GM19238 (cell line): Measurements from ENCODE around the gene ADAM8.
"Not testable (repeated sequence)": the region's sequence is repeated elsewhere in the genome, so short reads cannot be mapped to it uniquely, and the experiment has no call there.

Experiments used
- DNase-seq: peaks from one replicate; pipeline ENCODE4 v3.0.0; 2011; ENCODE audit warnings: low spot score; ENCODE audit not compliant: insufficient read length

The ADAM8 gene

DNA sequence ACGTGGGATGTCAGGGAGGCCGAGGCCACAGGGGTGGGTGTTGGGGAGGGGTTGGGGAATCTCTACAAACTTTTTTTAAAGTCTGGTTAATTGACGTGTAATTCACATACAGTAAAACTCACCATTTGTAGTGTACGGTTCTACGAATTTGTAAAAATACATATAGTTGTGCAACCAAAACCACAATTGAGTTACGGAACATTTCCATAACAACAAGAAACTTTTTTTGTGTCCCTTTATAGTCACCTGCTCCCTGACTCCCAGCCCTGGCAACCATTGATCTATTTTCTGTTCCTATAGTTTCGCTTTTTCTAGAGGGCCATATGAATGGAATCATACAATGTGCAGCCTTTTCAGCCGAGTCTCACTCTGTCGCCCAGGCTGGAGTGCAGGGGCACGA is 41.9 kb downstream of the ADAM8 start:
- DNase-seq: not testable (repeated sequence)

DNA sequence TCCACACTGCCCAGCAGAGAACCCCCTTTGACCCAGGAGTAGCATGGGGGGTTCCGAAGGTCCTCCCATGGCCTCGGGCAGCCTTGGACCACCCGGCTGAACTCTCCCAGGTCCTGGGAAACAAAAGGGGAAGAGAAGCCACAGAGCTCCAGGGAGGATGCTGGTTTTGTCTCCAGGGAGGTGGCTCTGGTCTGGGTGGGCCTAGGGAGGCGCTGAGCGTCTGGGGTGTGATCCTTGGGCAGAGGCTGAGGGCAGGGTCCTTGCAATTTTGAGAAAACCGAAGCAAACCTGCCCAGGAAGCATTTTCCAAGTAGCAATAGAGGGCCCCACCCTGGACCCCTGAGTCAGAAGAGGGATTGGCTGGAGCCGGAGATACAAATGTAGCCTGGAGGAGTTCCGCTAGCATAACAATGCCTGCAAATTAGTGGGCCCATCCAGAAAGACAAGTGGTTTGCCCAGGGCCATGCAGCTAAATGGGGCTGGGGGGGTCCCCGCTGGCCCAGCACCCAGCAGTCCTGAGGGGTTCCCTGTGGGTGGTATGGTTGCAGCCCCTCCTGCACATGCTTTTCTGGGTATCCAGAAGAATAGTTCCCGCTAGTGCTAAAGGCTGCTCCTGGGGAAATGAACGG is 44.6 kb downstream of the ADAM8 start:
- no peak for DNase-seq

DNA sequence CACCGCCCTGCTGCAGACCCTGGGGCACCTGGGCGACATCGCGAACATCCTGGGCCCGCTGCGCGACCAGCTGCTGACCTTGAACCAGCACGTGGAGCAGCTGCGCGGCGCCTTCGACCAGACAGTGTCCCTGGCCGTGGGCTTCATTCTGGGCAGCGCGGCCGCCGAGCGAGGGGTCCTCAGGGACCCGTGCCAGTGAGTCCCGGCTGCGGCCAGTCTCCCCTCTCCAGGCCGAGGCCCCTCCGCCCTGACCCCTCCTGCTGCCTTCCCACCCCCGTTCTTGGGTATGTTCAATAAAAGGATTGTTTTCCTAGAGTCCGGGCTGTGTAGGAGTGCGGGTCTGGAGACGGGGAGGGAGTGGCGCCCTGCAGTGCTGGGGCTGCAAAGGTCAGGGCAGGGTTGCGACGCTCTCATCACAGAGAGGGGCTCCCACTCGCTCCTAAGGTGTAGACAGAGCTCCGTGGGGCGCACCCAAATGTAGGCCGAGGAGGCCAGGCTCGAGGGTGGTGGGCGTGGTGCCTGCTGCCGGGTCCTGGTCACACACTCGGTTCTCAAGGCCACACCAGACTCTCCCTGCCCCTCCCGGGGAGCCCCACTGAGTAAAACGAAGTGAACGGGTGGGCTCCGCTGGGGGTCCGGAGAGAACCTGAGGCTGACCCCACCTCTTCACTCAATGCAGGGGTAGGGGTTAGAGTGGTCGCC is 45.3 kb downstream of the ADAM8 start:
- DNase-seq: no peak

DNA sequence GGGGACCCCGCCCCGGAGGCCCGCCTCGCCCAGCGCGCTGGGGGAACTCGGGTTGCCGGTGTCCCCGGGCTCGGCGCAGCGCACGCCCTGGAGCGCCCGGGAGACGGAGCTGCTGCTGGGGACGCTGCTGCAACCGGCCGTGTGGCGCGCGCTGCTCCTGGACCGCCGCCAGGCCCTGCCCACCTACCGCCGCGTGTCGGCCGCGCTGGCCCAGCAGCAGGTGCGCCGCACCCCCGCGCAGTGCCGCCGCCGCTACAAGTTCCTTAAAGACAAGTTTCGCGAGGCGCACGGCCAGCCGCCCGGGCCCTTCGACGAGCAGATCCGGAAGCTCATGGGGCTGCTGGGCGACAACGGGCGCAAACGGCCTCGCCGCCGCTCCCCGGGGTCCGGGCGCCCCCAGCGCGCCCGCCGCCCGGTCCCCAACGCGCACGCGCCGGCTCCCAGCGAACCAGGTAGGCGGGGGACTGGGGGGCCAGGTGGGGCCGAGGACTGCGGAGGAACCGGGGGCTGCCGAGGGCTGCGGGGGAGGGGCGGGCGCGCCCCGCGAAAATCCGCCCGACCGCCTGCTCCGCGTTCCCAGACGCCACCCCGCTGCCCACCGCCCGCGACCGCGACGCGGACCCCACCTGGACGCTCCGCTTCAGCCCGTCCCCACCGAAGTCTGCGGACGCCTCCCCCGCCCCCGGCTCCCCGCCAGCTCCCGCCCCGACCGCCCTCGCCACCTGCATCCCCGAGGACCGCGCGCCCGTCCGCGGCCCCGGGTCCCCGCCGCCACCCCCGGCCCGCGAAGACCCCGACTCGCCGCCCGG is 46.1 kb downstream of the ADAM8 start:
- no peak for DNase-seq

DNA sequence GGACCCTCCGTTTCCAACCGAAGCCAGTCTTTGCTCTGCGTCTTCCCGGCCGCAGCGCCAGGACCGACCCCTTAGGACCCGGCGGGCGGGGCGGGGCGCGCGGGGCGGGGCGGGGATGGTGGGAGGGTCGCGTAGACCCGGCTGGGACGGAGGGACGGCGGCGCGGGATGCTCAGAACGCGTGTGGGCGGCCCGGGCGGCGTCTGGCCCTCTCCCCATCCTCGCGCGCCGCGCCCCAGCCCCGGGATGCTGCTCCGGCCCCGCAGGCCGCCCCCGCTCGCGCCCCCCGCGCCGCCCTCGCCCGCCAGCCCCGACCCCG is 46.7 kb downstream of the ADAM8 start, which contains the start of gene UTF1:
Gene UTF1 (plus strand): TSS at position 174 of the 318 bp plus-strand sequence. CDS start 72 bp downstream, at position 246.
- no peak for DNase-seq

DNA sequence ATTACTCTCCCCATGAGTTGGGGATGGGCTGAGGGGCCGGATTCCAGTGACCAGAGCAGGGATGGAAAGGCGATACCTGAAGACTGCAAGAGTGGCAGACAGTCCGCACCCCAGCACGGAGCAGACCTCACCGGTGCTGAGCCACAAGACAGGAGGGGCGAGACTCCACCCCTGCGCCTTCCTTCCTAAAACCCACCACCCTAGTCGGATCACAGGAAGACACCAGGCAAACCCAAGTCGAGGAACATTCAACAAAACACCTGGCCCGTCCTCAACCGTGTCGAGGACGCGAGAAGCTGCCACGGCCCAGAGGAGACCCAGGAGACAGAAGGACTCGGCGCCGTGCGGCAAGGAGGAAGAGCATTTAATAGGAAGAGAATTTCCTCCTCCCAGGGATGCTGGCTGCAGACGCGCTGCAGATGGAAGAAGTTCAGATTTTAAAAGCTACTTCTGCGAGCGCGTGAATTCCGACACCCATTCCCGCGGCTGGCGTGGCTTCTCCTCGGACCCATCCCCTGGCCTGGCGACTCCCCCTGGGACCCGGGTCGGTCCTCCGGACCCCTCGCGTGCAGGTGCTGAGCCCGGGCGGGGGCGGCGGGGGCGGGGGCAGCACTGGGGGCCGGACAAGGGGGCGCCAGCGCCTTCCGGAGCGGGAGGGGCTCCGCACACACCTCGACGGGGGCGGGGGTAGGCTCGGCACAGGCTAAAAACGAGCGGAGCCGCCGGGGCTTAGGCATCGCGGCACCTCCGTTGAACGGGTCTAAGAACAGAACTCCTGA is 47.2 kb downstream of the ADAM8 start:
- no peak for DNase-seq

DNA sequence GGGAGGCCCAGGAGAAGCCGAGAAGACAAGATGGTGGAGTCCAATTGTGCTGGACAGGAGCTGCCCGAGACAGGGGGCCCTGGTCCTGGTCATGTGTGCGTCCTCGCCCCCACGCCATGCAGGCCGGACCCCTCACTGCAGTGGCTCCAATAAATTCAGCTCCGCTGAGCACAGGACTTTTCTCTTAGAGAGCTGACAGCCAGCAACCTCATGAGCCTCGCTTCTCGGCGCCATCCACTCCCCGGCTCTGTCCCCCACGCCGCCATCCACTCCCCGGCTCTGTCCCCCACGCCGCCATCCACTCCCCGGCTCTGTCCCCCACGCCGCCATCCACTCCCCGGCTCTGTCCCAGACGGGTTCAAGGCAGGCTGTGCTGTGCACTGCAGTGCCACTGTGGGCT is 49.4 kb downstream of the ADAM8 start:
- DNase-seq: no peak

DNA sequence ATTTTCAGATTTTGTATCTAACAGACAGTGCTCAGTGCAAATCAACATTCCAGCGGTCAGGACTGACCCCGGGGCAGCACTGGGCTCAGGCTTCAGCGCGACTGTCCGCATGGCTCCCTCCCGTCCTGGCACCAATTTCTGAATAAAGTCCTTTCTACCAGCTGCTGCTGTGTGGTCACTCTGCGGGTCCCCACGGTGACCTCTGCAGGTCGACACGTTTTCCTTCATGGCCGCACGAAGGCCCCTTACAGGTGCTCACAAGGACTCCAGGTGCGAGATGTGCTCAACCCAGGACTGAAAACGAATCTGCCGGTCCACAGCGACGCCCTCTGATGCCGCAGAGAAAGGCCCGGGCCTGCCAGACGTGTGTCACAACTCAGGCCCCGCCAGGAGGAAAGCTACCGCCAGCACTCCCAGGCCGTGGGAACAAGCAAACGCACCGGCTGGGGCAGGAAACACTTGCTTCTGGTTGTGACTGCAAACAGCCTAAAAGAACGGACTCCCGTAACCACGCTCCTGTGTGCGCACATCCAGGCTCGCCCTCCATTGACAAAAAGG is 50.3 kb downstream of the ADAM8 start:
- no peak for DNase-seq

DNA sequence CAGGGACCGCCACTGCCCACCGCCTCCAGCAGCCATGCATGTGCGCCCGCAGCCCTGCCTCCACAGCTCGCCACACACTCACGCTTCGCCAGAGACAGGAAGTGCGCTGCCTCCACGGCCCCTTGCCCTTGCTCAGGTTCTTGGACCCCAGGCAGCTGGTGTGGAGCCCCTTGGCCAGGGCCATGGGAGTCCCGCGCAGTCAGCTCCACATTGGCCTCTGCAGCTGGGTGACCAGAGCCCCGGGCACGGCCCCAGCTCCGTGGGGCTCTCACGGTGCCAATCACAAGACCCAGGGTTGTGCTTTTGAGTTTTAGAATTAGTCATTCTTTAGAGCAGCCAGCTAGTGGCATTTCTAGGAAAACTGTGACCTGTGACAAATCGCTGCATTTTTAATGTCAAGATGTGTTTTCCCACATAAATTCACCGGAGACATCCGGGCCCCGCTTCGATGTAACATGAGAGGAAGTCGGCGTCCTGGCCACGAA is 50.9 kb downstream of the ADAM8 start:
- no peak for DNase-seq

DNA sequence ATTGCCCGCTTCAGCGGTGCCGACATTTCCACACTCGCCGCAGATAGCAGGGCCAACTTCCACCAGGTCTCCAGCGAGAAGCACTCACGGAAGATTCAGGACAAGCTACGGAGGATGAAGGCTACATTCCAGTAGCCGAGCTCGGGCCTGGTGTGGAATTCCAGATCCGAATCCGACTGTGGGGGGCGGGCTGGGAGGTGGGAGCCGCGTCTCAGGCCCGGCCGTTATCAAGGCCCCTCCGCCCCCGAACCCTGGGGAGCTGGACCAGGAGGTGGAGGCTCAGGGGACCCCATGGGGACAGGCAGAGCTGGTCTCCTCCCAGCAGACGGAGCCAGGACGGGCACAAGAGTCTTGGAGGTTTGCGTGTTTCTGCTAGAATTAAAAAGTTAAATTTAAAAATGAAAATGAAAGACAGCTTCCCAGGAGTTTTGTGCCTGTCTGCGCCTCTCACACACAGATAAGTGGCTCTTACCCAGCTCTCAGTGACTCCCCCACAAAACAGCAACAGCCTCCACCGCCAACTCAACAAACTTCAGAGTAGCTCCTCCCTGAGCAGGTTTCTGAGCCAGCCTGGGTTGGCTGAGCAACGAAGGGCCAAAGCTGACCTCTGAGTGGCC is 51.8 kb downstream of the ADAM8 start:
- DNase-seq: no peak

DNA sequence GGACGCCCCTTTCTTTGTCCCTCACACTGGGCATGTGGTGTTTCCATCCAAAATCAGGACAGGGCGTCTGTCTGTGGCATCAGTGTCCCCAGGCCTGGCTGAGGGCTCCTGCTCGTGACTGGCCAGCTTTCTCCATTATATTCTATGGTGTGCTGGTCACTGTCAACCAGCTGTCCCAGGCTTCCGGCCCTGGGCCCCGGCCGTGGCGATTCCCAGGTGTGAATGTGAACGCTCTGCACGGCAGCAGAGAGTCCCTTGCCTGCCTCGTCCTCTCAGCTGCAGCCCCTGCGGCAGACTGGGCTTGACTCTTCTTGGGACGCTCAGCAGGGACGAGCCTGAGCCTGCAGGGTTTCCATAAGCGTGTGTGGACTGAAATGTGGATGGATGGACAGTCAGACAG is 52.6 kb downstream of the ADAM8 start:
- no peak for DNase-seq

DNA sequence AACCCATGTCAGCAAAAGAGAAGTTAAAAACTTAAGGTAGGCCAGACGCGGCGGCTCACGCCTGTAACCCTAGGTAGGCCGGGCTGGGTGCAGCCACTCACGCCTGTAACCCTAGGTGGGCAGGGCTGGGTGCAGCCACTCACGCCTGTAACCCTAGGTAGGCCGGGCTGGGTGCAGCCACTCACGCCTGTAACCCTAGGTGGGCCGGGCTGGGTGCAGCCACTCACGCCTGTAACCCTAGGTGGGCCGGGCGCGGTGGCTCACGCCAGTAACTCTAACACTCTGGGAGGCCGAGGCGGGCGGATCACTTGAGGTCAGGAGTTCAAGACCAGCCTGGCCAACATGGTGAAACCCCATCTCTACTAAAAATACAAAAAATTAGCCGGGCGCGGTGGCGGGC is 54.9 kb downstream of the ADAM8 start:
- DNase-seq: not testable (repeated sequence)

DNA sequence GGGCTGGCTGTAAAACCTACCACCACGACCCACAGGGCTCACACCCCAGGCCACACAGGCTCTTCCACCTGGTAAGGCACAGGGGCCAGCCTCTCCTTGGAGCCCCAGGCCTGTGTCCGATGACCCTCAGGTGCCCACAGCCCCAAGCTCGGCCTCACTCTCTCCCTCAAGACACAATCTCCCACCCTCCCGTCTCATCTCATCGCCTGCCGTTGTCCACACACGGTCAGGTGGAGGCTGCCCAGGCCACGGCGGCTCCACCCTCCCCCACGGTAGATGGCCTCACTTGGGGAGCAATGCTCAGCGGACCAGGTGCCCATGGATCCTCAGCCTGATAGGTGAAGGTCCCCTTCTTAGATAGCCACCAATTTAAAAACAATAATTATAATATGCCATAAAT is 55.3 kb downstream of the ADAM8 start:
- DNase-seq: no peak

DNA sequence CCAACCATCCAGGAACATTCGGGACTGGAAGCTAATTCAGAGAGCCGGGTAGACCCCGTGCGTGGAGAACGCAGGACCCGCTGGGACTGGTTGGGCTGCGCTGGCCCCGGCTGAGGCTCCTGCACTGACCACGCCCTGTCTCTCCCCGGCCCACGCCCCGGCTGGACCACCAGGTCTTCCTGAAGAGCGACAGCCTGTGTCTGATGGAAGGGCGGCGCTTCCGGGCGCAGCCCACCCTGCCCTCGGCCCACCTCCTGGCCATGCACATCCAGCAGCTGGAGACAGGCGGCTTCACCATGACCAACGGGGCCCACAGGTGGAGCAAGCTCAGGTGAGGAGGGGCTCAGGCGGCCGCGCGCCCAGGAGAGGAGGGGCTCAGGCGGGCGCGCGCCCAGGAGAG is 56.9 kb downstream of the ADAM8 start:
- DNase-seq: no peak

DNA sequence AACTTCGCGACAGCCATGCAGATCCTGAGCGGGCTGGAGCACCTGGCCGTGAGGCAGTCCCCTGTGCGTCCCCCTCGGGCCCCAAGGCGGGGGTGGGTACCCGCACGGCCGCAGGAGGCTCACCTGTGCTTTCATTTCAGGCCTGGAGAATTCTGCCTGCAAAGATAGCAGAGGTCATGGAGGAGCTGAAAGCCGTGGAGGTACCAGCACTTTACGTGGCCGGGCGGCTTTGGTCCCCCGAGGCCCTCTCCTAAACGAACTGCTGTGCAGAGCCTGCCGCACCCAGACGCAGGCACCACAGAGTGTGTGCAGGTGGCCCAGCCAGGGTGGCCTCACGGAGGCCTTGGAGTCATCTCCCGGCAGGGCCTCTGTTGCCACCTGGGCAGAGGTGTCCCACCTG is 57.8 kb downstream of the ADAM8 start:
- no peak for DNase-seq

DNA sequence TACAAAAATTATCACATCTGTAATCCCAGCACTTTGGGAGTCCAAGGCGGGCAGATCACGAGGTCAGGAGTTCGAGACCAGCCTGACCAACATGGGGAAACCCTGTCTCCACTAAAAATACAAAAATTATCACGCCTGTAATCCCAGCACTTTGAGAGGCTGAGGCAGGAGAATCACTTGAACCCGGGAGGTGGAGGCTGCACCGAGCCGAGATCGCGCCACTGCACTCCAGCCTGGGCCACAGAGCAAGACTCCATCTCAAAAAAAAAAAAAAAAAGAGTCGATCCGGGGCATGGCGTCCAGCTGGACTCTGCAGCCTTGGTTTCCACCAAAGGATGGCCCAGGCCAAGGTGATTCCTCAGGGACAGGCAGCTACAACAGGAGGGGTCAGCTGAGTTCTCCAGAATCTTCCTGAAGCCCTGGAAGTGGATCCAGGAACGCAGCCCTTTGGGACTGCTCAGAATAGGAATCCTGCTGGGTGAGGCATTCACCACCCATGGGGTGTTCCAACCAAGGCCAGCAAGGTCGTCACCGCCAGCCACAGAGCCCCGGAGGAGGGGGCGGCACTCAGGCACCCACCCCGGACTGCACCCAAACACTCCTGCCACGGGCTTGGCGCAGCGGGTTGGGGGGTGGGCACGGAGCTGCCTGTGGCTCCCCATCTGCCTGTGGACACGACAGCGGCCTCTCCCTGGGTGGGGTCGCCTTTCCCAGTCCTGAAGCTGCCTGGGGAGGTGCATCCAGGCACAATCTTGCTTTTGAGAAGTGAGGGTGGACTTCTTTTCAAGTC is 58.7 kb downstream of the ADAM8 start:
- no peak for DNase-seq

DNA sequence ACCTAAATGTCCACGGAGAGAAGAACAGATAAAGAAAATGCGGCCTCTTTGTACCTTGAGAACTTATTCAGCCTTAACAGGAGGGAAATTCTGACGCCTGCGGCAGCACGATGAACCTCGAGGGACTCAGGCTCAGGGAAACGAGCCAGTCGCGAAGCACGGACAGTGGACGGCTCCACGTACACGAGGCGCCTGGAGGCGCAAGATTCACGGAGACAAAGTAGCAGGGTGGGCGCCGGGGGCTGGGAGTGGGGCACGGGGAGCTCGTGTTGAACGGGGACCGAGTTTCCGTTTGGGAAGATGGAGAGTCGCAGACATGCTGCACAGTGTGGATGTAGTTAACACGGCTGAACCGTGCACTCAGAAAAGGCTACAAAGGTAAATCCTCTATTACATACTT is 59.9 kb downstream of the ADAM8 start:
- no peak for DNase-seq

DNA sequence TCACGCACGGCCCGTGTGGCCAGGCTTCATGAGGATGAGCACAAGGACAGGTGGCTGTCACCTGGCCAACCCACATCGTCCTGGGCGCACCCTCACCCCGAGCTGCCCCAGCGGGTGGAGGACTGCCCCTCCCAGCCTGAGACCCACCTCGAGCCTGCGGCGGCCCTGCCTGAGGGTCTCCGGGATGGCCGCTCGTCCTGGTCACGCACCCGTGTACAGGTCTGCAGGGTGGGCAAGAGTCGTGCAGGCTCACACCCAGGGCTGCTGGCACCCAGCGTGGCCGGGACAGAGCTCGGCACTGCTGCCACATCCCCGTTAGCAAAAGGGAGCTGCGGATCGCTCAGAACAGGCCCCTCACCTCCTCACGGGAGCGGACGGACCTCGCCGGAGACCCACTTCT is 61.1 kb downstream of the ADAM8 start:
- DNase-seq: no peak

DNA sequence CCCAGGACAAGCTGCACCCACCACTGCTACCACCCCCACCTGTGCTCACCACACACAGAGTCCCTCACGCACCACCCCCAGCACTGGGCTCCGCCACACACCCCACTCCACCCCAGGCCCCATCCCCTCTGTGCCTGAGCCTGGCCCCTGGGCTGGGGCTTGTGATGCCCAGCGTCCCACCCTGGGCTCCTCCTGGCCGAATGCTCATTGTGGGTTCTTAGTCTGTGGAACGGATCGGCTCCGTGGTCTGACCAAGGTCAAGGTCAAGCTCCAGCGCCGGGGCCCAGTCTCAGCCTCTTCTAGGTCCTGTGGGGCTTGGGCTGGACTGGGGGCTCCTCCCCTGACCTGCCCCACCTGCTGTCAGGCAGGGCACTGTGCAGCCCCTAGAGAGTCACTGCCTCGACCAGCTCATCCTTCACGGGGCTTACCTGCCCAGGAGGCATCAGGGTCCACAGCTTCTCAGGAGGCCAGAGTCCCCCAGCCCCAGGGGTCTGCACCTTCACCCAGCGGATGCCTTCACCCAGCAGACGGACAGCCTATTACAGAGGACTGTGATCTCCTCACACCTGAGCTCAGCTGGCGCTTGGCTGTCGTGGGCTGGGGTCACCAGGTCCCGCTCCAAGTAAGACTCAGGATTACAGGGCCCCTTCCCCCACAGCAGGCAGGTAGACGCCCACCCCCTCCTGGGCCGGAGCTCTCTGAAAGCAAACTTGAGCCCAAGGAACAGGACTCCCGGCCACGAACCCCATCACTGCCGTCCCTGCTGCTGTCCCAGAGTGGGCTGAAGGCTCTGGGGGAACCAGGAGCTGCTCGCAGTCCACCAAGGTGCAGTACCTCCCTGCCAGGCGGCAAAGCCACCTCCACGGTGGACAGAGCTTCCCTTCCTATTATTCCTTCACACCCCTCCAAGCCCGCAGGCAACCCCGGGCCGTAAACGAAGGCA is 61.9 kb downstream of the ADAM8 start:
- no peak for DNase-seq
